ENCODE data around the gene CCBE1.

The CCBE1 gene

DNA sequence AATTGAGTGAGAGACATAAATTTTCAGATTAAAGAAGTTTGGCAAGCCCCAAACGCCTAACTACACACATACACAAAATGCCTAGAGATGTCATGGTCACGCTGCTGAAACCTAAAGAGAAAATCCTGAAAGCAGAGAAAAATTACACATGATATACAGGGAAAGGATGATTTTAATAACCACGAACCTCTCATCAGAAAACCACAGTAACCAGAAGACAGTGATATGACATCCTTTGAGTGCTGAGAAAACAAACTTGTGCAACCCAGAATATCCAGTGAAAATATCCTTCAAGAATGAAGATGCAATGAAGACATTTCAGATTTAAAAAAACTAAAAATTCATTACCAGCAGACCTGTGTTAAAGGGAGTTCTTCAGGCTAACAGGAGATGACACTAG is 215.8 kb downstream of the CCBE1 start:
- no peak for DNase-seq

DNA sequence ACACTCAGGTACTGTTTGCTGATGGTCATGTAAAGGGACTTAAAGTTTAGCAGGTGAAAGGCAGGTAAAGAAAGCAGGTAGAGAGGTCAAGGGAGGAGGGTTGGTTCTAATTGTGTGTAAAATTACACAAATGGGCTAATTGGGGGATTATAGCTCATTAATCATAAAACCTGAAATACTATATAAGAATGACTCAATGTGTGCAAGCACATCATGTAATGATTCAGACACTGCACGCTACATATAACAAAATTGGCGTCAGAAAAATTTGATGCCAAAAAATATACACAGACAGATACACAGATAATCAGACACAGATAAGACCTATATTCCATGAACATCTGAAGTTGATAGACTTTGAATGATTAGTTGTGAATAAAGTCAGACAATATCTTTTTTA is 217.4 kb downstream of the CCBE1 start:
- no peak for DNase-seq

- DNase-seq = no peak
Observed at GRCh38 chr18:59478591-59478990, 218.6 kb downstream of the CCBE1 start.

DNA sequence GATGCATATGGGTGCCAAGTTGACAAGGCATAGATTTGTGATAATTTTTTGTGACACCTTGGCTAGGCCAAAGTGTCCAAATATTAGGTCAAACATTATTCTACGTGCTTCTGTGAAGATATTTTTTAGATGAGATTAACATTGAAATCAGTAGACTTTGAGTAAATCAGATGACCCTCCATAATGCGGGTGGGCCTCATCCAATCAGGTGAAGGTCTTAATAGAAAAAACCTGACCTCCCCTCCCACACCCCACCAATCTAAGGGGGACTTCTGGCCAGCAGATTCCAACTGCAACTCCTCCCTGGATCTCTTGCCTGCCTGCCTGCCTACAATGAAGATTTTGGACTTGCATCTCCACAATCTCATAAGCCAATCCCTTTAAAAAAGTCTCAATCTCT is 219.4 kb downstream of the CCBE1 start:
- DNase-seq = no peak

GRCh38 chr18:59470561-59471121 is 226.6 kb downstream of the CCBE1 start:
- DNase-seq = no peak

GRCh38 chr18:59469463-59470180 is 227.6 kb downstream of the CCBE1 start:
- no peak for DNase-seq

- no peak for DNase-seq
Observed at GRCh38 chr18:59468821-59469220, 228.4 kb downstream of the CCBE1 start.

DNA sequence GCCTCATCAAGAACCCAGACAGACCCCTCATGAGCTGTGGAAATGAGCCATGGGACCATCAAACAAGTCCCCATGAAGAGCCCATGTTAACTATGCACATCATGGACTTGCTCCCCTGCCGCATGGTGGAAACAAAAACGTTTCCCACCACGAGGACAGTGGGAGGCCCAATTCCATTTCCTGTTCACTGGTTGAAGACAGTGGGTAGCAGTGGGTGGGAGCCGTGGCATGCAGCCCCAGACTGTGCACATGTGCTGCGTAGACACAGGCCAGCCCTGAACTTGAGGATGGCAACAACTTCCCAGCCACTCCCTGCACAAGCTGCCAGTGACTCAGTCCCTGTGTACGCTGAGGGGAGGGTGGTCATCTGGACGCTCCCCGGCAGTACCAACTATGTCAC is 229.7 kb downstream of the CCBE1 start:
- DNase-seq = no peak

GRCh38 chr18:59466980-59467379 is 230.2 kb downstream of the CCBE1 start:
- DNase-seq = no peak

DNA sequence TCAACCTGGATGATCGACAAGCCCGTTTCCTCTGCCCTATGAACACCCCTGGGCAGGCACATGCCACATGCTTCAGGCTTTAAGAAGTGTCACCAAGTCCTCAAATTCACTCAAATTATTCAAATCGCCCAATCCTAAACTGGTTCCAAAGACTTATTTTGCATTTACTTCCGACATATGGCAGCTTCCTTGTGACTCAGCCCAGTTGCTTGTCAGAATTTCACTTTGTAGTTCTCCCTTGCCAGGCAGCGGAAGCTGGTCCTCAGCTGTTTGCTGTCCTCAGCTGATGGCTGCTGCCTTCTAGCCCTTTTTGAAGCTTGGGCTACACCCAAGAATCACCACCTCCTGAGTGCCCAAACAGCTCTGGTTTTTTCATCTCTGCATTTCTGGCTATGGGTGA is 232.7 kb downstream of the CCBE1 start:
- no peak for DNase-seq

GRCh38 chr18:59461171-59461570 is 236.1 kb downstream of the CCBE1 start:
- no peak for DNase-seq

DNA sequence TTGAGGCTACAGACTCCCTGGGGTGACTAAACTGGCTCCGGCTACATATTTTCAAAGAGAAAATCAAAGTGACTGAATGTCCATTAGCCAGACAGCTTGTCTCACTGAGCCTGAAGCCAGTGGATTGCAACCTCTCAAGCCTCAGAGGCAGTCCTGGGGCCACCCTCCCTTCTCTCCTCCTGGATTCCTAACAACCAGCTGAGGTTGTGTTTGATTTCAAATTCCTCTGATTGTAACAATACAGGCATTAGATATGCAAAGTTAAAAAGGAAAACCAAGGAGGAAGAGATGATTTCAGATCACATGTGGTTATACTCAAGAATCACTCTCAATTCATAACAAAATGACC is 237.2 kb downstream of the CCBE1 start:
- DNase-seq = no peak

DNA sequence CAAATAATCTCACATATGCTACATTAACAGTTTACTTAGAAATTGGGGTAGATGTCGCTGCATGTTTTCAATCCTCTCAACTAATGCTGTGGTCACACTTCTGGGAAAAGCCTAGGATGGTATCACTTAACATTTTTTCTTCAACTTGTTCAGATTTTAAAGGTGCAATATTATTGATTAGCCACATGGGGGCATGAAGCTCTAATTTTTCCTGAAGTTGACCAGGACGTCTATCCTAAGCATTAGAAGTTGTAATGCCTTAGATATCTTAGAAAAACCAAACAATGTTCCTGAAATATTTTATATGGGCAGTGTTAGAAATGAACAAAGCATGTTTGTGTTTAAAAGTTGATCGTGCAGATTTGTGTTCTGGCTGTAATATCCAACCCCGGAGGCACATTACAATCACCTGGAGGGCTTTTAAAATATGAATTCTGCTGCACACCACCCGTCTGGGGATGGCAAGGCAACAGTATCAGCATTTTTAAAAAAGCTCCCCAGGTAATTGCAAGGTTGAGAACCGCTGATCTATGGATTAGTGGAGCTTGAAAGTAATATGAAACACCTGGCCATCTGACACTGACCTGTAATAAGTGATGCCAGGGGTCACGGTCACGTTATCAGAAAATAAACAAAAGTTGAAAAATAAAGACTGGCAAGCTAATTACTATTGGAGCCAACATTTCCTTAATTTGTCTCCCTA is 237.7 kb downstream of the CCBE1 start:
- no peak for DNase-seq

DNA sequence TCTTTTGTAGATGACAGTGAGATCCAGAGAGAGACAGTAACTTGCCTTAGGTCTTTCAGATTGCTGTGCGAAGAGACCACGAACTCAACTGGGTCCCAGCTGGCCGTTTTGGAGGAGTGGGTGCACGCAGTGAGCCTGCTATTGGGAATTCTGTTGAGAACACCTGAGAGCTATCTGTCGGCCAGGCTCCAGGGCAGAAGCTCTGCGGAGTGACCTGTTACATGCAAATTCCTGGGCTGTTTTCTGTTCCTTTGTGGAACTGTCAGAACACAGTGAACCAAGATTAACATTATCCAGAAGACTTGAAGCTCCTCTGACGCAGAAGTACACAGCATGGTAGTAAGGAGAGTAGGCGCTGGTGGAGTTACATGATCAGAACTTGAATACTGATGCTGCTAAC is 238.6 kb downstream of the CCBE1 start:
- DNase-seq = no peak

DNA sequence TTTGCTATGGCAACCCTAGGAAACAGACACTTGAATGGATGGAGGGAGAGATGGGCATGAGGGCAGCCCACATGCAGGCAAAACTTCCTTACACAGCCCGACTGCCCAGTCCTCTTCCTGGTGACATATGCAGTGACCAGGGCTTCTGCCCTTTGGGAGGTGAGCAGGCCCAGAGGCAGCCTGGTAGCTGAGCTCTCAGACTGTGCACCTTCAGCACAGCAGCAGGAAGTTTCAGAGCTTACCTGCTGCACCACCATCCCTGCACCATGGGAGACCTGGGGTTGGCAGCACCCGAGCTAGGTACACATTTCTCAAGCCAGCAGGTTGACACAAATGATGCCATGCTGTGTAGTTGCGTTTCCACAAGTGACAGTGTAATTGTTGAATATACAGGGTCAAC is 240.6 kb downstream of the CCBE1 start:
- DNase-seq = no peak

DNA sequence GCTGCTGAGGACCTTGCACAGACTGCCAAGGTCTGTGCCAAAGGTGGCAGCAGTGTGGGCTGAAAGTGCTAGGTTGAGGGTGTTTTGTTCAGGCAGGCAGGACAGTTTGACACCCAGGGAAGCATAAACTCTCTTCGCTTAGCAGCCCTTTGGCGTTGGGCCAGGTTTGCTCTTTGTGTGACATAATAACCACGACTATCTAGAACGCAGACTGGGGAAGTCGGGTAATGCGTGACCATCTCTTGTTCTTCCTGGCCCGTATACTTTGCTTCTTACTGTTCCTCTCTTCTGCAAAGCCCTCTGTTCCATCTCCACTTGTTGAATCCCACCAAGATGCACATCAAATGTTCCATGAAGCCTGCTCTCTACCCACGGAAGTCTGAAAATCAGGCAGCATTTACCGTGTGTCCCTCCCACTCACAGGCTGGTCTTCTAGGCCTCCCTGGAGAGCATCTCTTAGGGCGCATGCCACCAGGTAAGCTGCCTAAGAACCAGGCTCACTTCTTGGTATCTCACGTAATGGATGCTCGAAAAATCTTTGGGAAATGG is 241.4 kb downstream of the CCBE1 start:
- DNase-seq = no peak

GRCh38 chr18:59454909-59455727 is 242.1 kb downstream of the CCBE1 start:
- no peak for DNase-seq

- no peak for DNase-seq
Observed at GRCh38 chr18:59453468-59453961, 243.7 kb downstream of the CCBE1 start.

GRCh38 chr18:59451963-59452362 is 245.3 kb downstream of the CCBE1 start:
- DNase-seq = no peak

DNA sequence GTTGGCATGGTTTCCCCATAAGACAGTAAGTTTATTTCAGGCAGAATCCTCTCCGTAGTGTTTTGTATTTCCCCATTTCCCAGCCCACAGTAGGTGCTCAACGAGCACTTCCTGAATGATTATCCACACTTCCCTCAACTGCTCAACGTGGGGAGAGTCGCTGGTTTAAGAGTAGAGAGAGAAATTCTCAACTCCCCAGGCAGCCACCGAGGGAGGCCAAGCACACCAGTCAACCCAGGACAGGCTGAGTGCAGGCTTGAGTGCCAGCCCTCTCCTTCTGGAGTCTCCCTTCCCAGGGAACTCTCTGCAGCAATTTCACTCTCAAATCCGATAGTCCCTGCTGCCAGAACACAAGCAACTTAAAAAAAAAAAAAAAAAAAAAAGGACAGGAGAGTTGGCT is 246.2 kb downstream of the CCBE1 start:
- DNase-seq = no peak

DNA sequence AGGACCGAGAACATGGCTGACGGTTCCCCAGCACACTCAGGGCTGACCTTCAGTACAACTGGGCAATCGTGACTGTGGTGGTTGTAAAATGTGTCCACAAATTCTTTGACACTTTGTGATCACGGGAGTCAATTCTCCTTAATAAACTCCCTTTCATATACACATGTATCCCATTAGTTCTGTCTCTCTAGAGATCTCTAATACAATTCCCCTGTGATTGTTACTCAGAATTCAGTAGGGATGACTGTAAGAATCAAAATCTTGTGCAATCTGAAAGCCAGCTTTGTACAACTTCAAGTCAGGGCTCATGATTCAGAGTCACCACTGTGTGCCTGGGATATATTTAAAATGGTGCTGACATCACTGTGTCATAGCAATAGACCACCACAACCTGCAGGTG is 248.7 kb downstream of the CCBE1 start:
- no peak for DNase-seq

DNA sequence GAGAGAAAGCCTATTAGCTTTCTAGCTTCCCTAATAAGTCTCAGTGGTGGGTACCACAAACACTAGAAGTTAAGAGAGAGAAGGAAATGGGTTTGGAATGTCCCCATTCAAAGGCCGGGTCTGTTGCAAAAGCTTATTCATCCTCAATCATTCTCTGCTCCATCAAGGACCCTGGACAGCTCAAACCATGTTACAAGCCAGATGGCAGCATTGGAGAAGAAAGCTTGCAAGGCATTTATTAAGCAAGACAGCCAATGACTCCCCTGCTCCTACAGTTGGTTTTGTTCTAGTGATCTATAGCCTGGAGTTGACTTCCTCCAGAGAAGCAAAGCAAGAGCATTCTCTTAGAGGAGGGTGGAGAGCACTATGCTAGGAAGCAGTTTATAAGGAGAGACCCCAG is 251.2 kb downstream of the CCBE1 start:
- DNase-seq = no peak

All from activated CD8-positive, alpha-beta memory T cell treated with anti-CD3 and anti-CD28 coated beads, Interleukin-2, amount 50 U/mL, for 48 hours (primary cell).